ENCODE data around the gene PPP1CA.

- no peak for TF ChIP-seq SIN3A (IDR thresholded peaks at IDR 0.05; ENCODE audit: low read depth)
- TF ChIP-seq SRF (IDR thresholded peaks at IDR 0.05; ENCODE audit: low read depth): no peak
- no peak for TF ChIP-seq EGR1 (IDR thresholded peaks at IDR 0.05; ENCODE audit: low read depth)
- TF ChIP-seq CTCF (IDR thresholded peaks at IDR 0.05 in 2 of 3, conservative IDR thresholded peaks at IDR 0.05 in 1 of 3; ENCODE audit: borderline replicate concordance in 1 of 3, insufficient read depth in 1 of 3, low read depth in 2 of 3, low read length in 2 of 3): peak in 1 of 3 experiments; percentile 13; a peak in 1 of 6 replicates
- no peak for TF ChIP-seq FOSL1 (IDR thresholded peaks at IDR 0.05; ENCODE audit: low read depth)
- TF ChIP-seq POLR2A (IDR thresholded peaks at IDR 0.05; ENCODE audit: borderline replicate concordance, extremely low read depth, insufficient read depth, insufficient read length): no peak
Measured at GRCh38 chr11:67354075-67355022, 47.3 kb downstream of the PPP1CA start.
